Vagina (tissue), 2 donors: Measurements from ENCODE around the gene TP53RK.

Experiments
- CTCF ChIP-seq, 3 experiments: fragments of 450-650 bp in 2 of 3; fragments of 200-600 bp in 1 of 3; sonication (generic) in 1 of 3; IDR thresholded peaks; one replicate each; pipeline ENCODE4 v1.5.1; 2017 to 2019; ENCODE audit warnings: antibody characterized with exemption in 3 of 3, mild to moderate bottlenecking in 2 of 3, moderate library complexity in 2 of 3
- POLR2A ChIP-seq, 2 donors: fragments of 450-650 bp; IDR thresholded peaks; one replicate each; pipeline ENCODE4 v1.6.1; 2017; ENCODE audit warnings: antibody characterized with exemption in 2 of 2, mild to moderate bottlenecking in 2 of 2, moderate library complexity in 2 of 2
- POLR2AphosphoS5 ChIP-seq, 2 donors: sonication (generic); formaldehyde crosslinking; IDR thresholded peaks; one replicate each; pipeline ENCODE4 v1.9.0; 2017; ENCODE audit warnings: antibody characterized with exemption in 2 of 2, mild to moderate bottlenecking in 2 of 2, low read depth in 1 of 2; ENCODE audit not compliant: insufficient read depth in 1 of 2

GRCh38 chr20:46683939-46684750, 5.1 kb downstream of the TP53RK start:
- TF ChIP-seq CTCF (IDR thresholded peaks at IDR 0.05) (no peak), POLR2AphosphoS5 (IDR thresholded peaks at IDR 0.05; ENCODE audit: insufficient read depth in 1 of 2, low read depth in 1 of 2) (peak in 1 of 2 donors; percentile 59), POLR2A (IDR thresholded peaks at IDR 0.05) (no peak)
